Activated T-helper 1 cell treated with anti-CD3 and anti-CD28 coated beads, Interleukin-2, amount 50 U/mL, for 16 hours (primary cell): ENCODE results near the gene STON2.

Experiments used
- DNase-seq, 2 donors: peaks; one replicate each; pipeline ENCODE4 v3.0.0-alpha.2; 2020; ENCODE audit warnings: low read depth in 1 of 2, low spot score in 1 of 2

The STON2 gene

GRCh38 chr14:81418057-81418790, 18.1 kb upstream of the STON2 start:
- no peak for DNase-seq

DNA sequence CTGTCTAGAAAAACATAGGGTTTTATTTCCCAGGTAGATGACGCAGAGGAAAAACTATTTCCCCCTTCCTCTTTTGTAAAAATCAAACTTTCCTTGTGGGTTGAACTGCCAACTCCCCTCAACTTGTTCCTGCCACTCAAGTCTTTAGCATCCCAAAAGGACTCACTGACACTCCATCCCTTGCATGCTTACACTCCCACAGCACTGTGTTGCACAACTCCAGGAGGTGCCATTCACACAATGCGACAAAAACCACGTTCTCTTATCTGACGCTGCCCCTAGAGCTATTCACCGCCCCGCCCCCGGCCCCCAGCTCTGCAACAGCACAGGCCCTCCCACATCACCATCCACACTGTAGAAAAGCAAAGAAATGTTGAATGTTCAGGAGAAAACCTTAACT, 16.9 kb upstream of the STON2 start:
- no peak for DNase-seq

- DNase-seq: no peak
Observed at GRCh38 chr14:81416194-81416952, 16.2 kb upstream of the STON2 start.

- DNase-seq: no peak
Observed at GRCh38 chr14:81415781-81416180, 15.7 kb upstream of the STON2 start.

- DNase-seq: no peak
Observed at GRCh38 chr14:81414123-81414522, 14.0 kb upstream of the STON2 start.

DNA sequence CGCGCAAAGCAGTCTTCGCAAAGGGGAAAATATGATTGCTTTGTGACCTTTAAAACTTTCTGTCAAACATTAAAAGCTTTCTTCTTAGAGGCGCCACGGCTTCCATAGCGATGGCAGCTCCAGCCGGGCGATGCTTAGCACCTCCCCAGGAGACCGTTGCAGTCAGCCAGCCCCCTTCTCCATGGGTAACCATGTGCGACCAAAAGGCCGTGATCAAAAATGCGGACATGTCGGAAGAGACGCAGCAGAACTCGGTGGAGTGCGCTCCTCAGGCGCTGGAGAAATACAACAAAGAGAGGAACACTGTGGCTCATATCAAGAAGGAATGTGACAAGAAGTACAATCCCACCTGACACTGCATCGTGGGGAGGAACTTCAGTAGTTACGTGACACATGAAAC, 12.7 kb upstream of the STON2 start:
- DNase-seq: no peak

GRCh38 chr14:81408595-81408994, 8.5 kb upstream of the STON2 start:
- DNase-seq: no peak

GRCh38 chr14:81406863-81407262, 6.7 kb upstream of the STON2 start:
- DNase-seq: no peak

- no peak for DNase-seq
Observed at GRCh38 chr14:81402123-81402495, 2.0 kb upstream of the STON2 start.

- DNase-seq: no peak
Observed at GRCh38 chr14:81401420-81402122, 1.4 kb upstream of the STON2 start.

GRCh38 chr14:81400852-81401251, 728 bp upstream of the STON2 start:
- no peak for DNase-seq

- no peak for DNase-seq
Observed at GRCh38 chr14:81398196-81398891, 1.8 kb downstream of the STON2 start.

DNA sequence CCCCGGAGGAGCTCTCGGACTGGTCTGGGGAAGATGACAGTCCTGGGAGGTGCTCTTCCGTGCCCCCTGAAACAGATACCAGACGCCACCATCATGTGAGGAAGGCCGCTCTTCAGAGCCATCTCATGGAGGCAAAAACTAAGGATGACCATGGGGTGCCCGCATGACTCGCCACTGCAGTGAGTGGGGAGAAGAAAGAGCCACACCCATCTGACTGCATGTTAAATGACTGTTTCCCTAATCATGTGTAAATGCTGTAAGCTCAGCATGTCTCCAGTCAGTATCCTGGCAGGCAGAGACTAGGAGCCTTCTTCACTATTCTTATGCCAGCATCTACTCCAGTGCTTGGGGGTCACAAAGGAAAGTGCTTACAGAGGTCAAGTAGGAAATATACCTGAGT, 4.0 kb downstream of the STON2 start:
- DNase-seq: no peak

- no peak for DNase-seq
Observed at GRCh38 chr14:81394739-81395138, 5.4 kb downstream of the STON2 start.

DNA sequence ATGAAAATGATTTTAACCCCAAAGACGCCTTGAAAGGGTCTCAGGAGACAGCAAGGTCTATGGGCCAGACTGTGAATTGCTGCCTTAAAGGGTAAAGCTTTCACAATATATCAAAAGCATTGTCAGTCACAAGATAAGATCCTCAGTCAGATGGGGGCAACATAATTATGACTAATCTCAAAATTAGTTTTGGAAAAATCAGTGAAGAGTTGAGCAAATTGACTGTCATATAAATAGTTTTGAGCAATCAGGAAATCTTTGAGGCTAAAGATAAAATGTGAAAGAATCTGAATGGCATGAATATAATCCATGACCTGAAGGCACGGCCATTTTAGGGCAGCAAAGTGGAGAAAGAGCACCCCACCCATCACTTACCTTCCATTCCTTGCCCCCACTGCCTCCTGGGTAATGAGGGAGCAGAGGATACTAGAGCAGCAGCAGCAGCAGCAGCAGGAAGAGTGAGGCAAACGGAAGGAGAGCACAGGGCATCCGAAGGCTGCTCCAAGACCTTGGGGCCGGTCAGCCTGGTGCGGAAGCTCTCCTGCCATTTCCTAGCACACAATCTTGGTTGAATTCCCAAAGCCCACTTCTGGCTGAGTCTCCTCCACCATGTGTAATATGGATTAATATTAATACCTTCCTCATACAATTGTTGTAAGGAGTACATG, 7.0 kb downstream of the STON2 start:
- DNase-seq: no peak

DNA sequence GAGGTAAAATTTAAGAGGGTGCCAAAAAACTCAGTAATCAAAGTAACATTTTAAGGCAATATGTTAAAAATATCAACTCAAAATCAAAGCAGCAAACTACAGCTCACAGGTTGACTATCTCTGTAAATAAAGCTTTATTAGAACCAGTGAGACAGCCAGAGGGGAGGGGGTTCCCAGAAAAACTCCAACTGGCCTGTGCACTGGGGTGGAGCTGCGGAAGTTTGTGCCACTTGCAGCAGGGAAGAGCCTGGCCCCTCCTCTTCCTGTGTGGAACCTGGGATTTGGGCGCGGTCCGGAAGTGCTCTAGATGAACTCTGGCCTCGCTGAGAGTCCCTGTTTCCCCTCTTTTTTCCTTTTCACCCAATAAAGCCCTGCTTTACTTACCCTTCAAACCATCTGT, 8.1 kb downstream of the STON2 start:
- DNase-seq: no peak

GRCh38 chr14:81390696-81391095, 9.4 kb downstream of the STON2 start:
- DNase-seq: no peak

GRCh38 chr14:81388336-81388735, 11.8 kb downstream of the STON2 start:
- no peak for DNase-seq

- DNase-seq: no peak
Observed at GRCh38 chr14:81386290-81386745, 13.8 kb downstream of the STON2 start.

DNA sequence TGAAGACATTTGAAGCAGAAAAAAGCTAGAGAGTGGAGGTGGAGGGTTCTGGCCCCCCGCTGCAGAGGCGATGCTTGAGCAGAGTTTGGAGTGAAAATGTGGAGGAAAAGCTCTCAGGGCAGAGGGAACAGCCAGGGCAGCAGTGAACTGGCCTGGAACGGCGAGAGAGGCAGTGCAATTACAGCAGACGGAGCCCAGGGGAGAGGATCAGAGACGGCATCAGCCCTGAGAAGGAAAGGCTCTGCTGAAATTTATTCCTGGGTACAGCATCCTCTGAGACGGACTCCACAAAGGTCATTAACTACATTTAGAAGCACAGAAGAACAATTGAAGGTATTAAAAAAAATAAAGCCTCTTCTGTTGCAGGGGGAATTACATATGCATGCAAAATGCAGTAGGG, 14.2 kb downstream of the STON2 start:
- no peak for DNase-seq

GRCh38 chr14:81385419-81385818, 14.7 kb downstream of the STON2 start:
- DNase-seq: no peak
